HEK293T (cell line): Measurements from ENCODE around the gene LPIN1.
A peak's percentile ranks its signal among the peaks of the same experiment; 100 is the strongest.

Source experiments
- CTCF ChIA-PET: fragments of 350-600 bp; formaldehyde crosslinking; extraction: SDS; loops from one replicate; lab custom pipeline; 2021; ENCODE audit warnings: antibody characterized with exemption, inconsistent platforms; lab: Yijun Ruan, JAX
- POLR2A ChIA-PET: fragments of 350-600 bp; formaldehyde crosslinking; extraction: SDS; loops from one replicate; lab custom pipeline; 2020; ENCODE audit warnings: antibody characterized with exemption, inconsistent platforms; lab: Yijun Ruan, JAX
- DNase-seq: peaks from one replicate; pipeline ENCODE4 v3.0.0; 2012; ENCODE audit warnings: mixed read lengths; ENCODE audit errors: extremely low spot score
- ARNT ChIP-seq: fragments of 450-650 bp; IDR thresholded peaks from 2 replicates; pipeline ENCODE4 v1.6.1; 2017; ENCODE audit warnings: mild to moderate bottlenecking
- BHLHE40 ChIP-seq: fragments of 450-650 bp; IDR thresholded peaks from 2 replicates; pipeline ENCODE4 v1.6.1; 2016; ENCODE audit warnings: mild to moderate bottlenecking, moderate library complexity, borderline replicate concordance
- CTBP1 ChIP-seq: fragments of 450-650 bp; IDR thresholded peaks from 2 replicates; pipeline ENCODE4 v1.6.1; 2016; ENCODE audit warnings: borderline replicate concordance
- ELF4 ChIP-seq: fragments of 450-650 bp; IDR thresholded peaks from 2 replicates; pipeline ENCODE4 v1.6.1; 2017; ENCODE audit warnings: antibody characterized with exemption
- FOXA1 ChIP-seq: fragments of 450-650 bp; IDR thresholded peaks from 2 replicates; pipeline ENCODE4 v1.6.1; 2016; ENCODE audit warnings: mild to moderate bottlenecking
- FOXK2 ChIP-seq: fragments of 450-650 bp; IDR thresholded peaks from 2 replicates; pipeline ENCODE4 v1.6.1; 2016; ENCODE audit warnings: mild to moderate bottlenecking
- FOXM1 ChIP-seq: fragments of 450-650 bp; IDR thresholded peaks from 2 replicates; pipeline ENCODE4 v1.6.1; 2017; ENCODE audit warnings: mild to moderate bottlenecking, borderline replicate concordance
- HDGF ChIP-seq: fragments of 450-650 bp; IDR thresholded peaks from 2 replicates; pipeline ENCODE4 v1.6.1; 2017; ENCODE audit warnings: antibody characterized with exemption, borderline replicate concordance
- L3MBTL2 ChIP-seq: fragments of 450-650 bp; conservative IDR thresholded peaks from 2 replicates; pipeline ENCODE4 v1.6.1; 2016; ENCODE audit warnings: mild to moderate bottlenecking
- LEF1 ChIP-seq: fragments of 450-650 bp; IDR thresholded peaks from 2 replicates; pipeline ENCODE4 v1.6.1; 2017; ENCODE audit warnings: mild to moderate bottlenecking, borderline replicate concordance
- NFRKB ChIP-seq: fragments of 450-650 bp; IDR thresholded peaks from 2 replicates; pipeline ENCODE4 v1.6.1; 2016; ENCODE audit warnings: mild to moderate bottlenecking, moderate library complexity
- PKNOX1 ChIP-seq: fragments of 450-650 bp; IDR thresholded peaks from 2 replicates; pipeline ENCODE4 v1.6.1; 2016
- SP1 ChIP-seq: fragments of 450-650 bp; IDR thresholded peaks from 2 replicates; pipeline ENCODE4 v1.6.1; 2017
- SUZ12 ChIP-seq: fragments of 450-650 bp; IDR thresholded peaks from 2 replicates; pipeline ENCODE4 v1.6.1; 2016; ENCODE audit warnings: mild to moderate bottlenecking
- TARDBP ChIP-seq: fragments of 450-650 bp; IDR thresholded peaks from 2 replicates; pipeline ENCODE4 v1.6.1; 2016

Gene LPIN1

GRCh38 chr2:11865805-11866204, 119.4 kb downstream of the LPIN1 start:
- ChIA-PET CTCF (no interaction called here), POLR2A (no interaction called here)
- TF ChIP-seq FOXM1, result no peak
- TF ChIP-seq TARDBP, result no peak
- TF ChIP-seq HDGF, result no peak
- no peak for TF ChIP-seq SP1
- TF ChIP-seq LEF1, result no peak
- no peak for TF ChIP-seq FOXK2
- no peak for TF ChIP-seq NFRKB
- DNase-seq, result no peak

GRCh38 chr2:11866358-11867335, 120.2 kb downstream of the LPIN1 start:
- CTCF ChIA-PET, result interaction anchor here (0.5 kb wide), 1 partner anchor 182 kb away, joined by 4 read pairs; no protein-coding TSS in a partner anchor
- POLR2A ChIA-PET, result no interaction called here
- DNase-seq, result no peak
- no peak for TF ChIP-seq PKNOX1
- TF ChIP-seq L3MBTL2, result no peak
- TF ChIP-seq FOXA1, result no peak
- no peak for TF ChIP-seq NFRKB
- TF ChIP-seq CTBP1, result no peak

- POLR2A ChIA-PET, result no interaction called here
- CTCF ChIA-PET, result no interaction called here
- peak; percentile 31 for DNase-seq
- TF ChIP-seq SUZ12, result no peak
- TF ChIP-seq FOXA1, result no peak
- TF ChIP-seq CTBP1, result no peak
- TF ChIP-seq L3MBTL2, result no peak
- TF ChIP-seq FOXM1, result no peak
- TF ChIP-seq BHLHE40, result no peak
- TF ChIP-seq ELF4, result no peak
- no peak for TF ChIP-seq LEF1
- no peak for TF ChIP-seq ARNT
- no peak for TF ChIP-seq NFRKB
- TF ChIP-seq PKNOX1, result no peak
- TF ChIP-seq TARDBP, result no peak
- no peak for TF ChIP-seq SP1
- no peak for TF ChIP-seq HDGF
Observed at GRCh38 chr2:11867926-11868325, 121.5 kb downstream of the LPIN1 start.

- POLR2A ChIA-PET, result no interaction called here
- no peak for DNase-seq
- no peak for TF ChIP-seq ARNT
- CTCF ChIA-PET, result interaction anchor here (0.5 kb wide), 1 partner anchor 380 kb away, joined by 3 read pairs; no protein-coding TSS in a partner anchor
Observed at GRCh38 chr2:11869391-11869991, 123.1 kb downstream of the LPIN1 start.

GRCh38 chr2:11870064-11870463, 123.6 kb downstream of the LPIN1 start:
- ChIA-PET CTCF (interaction anchor here (0.5 kb wide), 1 partner anchor 379 kb away, joined by 3 read pairs; no protein-coding TSS in a partner anchor), POLR2A (no interaction called here)
- no peak for DNase-seq
- no peak for TF ChIP-seq NFRKB
- TF ChIP-seq SUZ12, result no peak
- TF ChIP-seq L3MBTL2, result no peak
- TF ChIP-seq FOXM1, result no peak

- ChIA-PET POLR2A (no interaction called here), CTCF (no interaction called here)
- DNase-seq, result no peak
- TF ChIP-seq L3MBTL2, result no peak
- no peak for TF ChIP-seq BHLHE40
- no peak for TF ChIP-seq PKNOX1
- no peak for TF ChIP-seq HDGF
Observed at GRCh38 chr2:11870584-11870983, 124.2 kb downstream of the LPIN1 start.

- no peak for TF ChIP-seq TARDBP
- DNase-seq, result no peak
- CTCF ChIA-PET, result no interaction called here
- POLR2A ChIA-PET, result no interaction called here
Observed at GRCh38 chr2:11871421-11871820, 125.0 kb downstream of the LPIN1 start.
